Measurements from ENCODE around the gene ZNF729. TPM values are rescaled to one million over a fixed set of nuclear protein-coding genes. Genes with fewer than 3 reads are reported as not detected.

Gene ZNF729
- total RNA-seq, 1 donor: under 0.01 TPM

Other genes with a start within 250 kb of the ZNF729 start
- gene ZNF257, start 234.0 kb upstream of the ZNF729 start, total RNA-seq: 1.9 TPM
- gene ZNF676, start 89.5 kb upstream of the ZNF729 start, total RNA-seq: 0.10 TPM
- gene ZNF98, start 135.9 kb downstream of the ZNF729 start, total RNA-seq: 0.21 TPM

All from mononuclear cell (primary cell).